Activated CD4-positive, alpha-beta T cell treated with anti-CD3 and anti-CD28 coated beads, Interleukin-2, amount 50 U/mL, for 48 hours (primary cell): ENCODE data around the gene TMEM154.
"Not testable (repeated sequence)": the region's sequence is repeated elsewhere in the genome, so short reads cannot be mapped to it uniquely, and the experiment has no call there.

Source experiments
- DNase-seq, 2 experiments: peaks; one replicate each; pipeline ENCODE4 v3.0.0-alpha.2; 2020

TMEM154 gene

GRCh38 chr4:152665691-152666395, 14.0 kb downstream of the TMEM154 start:
- no peak for DNase-seq

- DNase-seq = not testable (repeated sequence)
These were observed 15.8 kb downstream of the TMEM154 start for GRCh38 chr4:152664067-152664378.

DNA sequence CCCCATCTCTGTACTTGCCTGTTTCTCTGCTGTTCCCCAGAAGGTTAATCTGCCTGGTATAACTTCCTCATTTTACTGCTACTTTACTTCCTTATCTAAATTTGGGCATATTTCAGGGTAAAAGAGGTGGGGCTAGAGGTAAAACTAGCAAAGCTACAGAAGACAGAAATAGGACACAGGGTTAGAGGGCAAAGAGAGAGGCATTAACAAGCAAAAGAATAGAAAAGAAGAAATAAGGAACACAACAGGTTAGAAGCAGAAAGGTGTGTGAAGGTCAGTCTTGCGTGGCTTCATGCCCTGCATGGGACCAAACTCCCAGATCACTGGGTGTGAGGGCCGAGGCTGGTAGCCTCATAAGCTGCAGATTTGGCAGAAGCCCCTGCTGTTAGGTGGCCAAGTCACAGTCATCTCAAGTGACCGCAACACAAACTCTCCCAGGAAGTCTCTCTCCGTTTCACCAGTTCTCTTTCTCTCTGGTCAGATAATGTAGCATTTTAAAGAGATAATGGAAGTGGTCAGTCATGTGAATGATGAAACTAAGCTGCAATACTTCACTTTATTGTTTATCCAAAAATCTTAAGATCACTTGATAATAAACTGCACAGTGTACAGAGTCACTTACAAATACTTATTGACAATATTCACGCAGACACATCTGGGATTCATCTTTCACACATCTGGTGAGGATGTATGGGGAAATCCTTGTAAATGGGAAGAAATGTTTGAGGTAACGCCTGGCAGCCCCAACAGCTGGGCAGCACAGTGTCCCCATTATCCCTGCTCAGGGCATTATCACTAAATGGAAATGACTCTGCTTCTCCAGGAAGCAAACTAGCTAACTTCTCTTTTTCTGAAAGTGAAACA, 16.4 kb downstream of the TMEM154 start:
- no peak for DNase-seq

- DNase-seq = no peak
These were observed 18.1 kb downstream of the TMEM154 start for GRCh38 chr4:152661649-152662048.

DNA sequence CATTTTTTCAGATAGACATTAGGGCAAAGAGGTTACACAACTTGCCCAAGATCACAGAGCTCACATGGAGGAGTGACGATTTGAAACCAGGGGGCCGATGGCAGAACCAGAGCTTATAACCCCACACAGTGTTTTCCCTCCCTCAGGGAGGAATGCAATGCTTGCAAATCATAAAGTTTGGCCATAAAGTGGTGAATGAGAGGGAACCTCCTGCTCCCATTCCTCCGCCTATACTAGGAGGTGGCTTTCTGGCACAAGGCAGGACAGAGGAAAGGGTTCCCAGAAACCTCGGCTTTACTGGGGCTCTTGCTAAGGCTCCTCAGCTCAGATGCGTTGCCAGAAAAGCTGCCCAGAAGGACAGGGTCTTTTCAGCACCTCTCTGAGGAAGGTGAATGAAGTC, 19.3 kb downstream of the TMEM154 start:
- no peak for DNase-seq

DNA sequence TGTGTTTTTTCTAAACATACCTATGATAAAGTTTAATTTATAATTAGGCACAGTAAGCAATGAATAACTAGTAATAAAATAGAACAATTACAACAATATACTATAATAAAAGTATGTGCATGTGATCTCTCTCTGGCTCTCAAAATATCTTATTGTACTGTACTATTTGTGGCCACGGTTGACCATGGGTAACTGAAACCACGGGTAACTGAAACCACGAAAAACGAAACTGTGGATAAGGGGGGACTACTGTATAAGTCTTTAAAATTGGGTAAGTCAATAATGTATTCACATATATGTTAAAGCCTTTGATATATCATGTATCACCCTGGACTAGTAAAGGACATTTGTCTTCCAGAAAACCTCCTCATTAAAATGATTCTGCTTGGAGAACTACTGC, 20.0 kb downstream of the TMEM154 start:
- DNase-seq = no peak

- no peak for DNase-seq
These were observed 22.1 kb downstream of the TMEM154 start for GRCh38 chr4:152657657-152658056.

- DNase-seq = no peak
These were observed 24.3 kb downstream of the TMEM154 start for GRCh38 chr4:152655272-152656129.

- DNase-seq = no peak
These were observed 27.7 kb downstream of the TMEM154 start for GRCh38 chr4:152652102-152652501.

DNA sequence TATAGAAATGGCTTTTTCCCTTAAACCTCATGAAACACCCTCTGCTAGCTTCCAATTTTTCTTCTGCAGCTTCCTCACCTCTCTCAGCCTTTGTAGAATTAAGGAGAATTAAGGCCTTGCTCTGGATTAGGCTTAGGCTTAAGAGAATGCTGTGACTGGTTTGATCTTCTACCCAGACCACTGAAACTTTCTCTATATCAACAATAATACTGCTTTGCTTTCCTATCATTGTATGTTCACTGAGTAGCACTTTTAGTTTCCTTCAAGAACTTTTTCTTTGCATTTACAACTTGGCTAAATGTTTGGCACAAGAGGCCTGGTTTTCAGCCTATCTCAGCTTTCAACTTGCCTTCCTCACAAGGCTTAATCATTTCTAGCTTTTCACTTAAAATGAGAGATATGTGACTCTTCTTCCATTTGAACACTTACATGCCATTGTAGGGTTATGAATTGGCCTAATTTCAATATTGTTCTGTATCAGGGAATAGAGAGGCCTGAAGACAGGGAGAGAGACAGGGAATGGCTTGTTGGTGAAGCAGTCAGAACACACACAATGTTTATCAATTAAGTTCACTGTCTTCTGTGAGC, 28.2 kb downstream of the TMEM154 start:
- no peak for DNase-seq

- DNase-seq = no peak
These were observed 33.6 kb downstream of the TMEM154 start for GRCh38 chr4:152646221-152646620.

DNA sequence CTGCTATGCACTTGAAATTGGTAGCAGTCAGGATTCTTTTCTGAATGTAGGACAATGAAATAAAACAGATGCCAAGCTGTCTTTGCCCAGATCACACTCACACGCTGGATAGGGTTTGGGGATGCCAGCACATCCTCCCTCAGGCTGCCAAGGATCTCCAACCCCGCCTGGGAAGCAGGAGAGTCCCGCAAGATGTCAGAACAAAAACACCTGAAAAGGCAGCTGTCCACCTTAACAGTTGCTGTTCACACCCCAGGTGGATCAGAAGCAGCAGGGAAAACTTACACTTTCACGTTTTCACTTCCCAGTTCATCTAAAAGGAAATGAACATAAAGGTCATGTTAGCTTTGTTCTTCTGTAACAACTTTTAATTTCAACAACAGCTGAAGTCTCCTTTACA, 35.7 kb downstream of the TMEM154 start:
- no peak for DNase-seq

- peak; percentile 12 to 24 for DNase-seq
These were observed 36.4 kb downstream of the TMEM154 start for GRCh38 chr4:152643153-152644035.

DNA sequence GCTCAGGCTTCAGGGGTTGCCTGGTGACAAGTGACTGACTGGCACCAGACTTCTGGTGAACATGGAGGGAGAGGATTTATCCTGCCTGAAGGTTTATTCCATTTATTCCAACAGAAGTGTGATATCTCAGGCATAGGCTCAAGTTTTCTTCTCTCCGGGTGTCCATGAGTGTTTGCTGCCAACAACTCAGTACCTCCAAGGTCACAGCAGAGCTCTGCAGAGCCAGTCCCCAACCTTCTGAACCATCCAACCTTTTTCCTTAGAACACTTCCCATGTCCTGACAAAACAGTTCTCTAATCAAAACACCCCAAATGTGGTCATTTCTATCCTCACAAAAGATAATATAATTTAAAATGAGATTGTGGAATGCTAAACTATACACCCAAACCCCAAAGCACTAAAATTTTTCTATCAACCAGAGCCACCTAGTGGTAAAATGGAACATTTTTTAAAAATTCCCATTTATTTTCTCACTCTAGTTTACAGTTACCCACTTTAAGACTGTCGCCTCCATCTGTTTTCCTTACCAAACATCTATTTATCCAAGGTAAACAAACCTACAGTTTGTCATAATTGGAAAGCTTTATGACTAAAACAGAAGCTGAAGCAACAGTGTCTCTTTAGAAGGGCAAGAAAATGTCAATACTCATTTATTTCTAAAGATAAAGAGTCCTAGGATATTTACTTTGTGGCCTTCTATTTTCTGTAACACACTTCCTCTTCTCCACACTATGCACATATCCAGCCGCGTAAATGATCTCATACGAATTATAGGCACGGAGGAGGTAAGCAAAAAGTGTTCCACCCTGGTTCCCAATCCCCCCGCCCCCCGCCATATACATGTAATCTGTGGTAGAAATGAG, 39.5 kb downstream of the TMEM154 start:
- no peak for DNase-seq

DNA sequence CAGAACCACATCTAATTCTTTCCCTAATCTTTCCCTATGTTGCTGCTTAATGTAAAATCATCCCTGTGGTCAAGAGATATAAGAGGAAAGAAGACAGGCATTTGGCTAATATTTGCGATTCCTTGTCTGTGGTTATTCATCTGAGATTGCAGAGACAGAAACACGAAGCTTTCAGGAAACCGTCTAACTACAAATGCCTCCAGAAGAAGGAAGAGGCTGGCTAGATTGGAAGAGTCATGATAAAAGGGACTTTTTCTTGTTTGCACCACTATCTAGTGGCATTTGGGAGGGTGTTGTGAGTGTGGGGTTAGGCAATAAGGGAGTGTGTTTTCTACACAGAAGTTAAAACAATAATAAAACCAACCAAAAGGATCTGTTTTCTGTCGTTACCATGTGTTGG, 43.9 kb downstream of the TMEM154 start:
- DNase-seq = no peak

DNA sequence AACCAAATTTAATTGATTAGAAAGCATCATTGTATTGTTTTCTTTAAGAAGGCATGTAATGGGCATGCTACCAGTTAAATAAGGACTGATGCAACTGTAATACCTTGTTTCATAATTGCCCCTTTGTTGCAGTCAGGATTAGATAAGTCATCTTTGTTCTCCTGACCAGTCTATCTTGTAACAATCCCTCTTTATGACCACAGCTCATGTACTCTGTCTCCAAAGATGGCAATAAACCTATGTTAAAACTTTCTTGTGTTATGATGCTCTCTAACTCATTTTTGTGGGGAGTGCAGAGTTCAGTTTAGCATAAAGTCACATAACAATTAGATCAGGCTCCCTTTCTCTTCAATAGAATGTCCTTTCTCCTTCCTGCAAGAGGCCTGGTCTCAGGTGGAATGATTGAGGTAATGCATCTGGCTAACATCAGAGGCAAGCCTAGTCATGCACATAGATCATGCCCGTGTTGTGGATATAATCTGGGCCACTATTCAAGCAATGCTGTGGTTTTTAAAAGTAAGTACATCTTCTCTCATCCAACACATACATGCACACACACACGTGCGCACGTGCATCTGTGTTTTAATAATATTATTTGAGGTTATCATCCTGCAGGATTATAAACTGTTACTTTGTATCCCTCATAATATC, 45.6 kb downstream of the TMEM154 start:
- no peak for DNase-seq

DNA sequence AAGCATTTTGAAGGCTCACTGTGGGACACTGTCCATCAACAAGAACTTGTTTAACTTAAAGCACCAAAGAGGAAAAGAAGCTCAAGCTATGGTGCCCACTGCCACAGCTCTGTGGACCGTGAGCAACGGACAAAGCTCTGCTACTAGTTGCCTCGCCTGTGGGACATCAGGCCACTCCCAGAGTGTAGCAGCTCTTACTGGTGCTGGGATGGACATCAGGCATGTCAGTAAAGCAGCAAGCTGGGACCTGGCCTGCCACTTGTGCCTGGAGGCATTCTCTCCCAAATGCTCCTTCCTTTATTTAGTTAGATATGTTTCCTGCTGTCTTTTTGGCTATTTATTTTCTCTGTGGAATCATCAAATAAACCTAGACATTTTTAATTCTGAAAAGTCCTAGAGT, 46.7 kb downstream of the TMEM154 start:
- DNase-seq = no peak

DNA sequence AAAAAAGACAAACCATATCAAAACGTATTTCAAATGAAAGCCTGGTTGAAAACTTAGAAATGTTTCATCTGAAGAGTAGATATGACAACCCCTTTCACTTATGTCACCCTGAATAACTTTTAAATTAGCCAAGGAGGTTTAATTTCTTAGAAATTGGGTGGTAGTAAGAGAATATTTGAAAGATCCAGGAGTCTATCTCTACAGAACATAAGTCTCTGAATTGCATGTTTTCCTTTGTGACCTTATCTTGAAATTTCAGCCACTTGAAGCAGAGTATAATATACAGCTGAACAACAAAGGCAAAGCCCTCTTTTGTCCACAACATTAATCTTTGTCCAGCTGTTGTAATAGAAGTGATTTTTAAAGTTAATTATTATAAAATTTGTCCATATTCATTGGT, 49.5 kb downstream of the TMEM154 start:
- DNase-seq = no peak

DNA sequence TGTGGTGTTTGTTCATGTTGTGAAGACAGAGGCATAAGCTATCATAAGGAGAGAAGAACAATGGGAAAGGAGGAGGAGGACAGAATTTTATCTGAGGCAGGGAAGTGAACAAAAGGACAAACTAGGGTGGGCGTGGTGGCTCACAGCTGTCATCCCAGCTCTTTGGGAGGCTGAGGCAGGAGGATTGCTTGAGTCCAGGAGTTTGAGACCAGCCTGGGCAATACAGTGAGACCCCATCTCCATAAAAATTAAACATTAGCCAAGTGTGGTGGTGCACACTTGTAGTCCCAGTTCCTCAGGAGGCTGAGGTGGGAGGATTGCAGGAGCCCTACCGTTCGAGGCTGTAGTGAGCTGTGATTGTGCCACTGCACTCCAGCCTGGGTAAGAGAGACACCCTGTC, 49.9 kb downstream of the TMEM154 start:
- no peak for DNase-seq

DNA sequence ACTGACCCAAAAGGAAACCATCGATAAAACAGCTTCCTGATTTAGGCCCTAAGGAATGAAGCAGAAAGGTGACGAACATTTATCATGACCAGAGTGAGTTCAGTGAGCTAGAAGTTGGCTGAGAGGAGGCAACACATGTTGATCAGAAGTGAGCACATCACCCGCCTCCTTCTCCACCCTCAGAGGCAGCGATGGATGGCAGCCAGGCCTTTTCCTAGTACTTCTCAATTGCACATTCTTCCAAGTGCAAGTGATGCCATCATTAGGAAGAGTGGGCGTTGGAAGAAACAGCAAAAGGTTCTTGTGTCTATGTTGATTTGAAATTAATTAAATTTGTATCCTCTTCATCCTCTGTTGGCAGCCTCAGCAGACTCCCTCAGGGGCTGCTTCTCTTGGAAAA, 51.7 kb downstream of the TMEM154 start:
- no peak for DNase-seq

DNA sequence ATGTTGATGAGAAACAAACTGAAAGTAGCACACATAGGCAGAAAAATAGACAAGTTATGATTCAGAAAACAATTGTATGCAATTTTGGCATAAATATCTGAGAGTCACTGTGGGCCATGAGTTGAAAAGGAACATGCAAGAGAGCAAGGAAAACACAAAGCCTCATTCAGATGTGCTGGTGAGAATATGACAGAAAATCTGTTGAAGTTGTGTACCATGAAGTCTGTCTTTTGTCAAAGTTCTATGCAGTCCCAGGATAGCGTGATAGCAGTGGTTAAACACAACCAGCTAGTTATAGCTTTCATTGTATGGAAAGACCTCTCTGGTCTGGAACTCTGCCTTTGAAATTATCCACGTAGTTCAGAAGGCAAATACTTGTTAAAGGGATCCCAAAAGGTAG, 53.0 kb downstream of the TMEM154 start:
- DNase-seq = no peak
